Measurements from ENCODE around the gene EMC1. TPM values are rescaled to one million over a fixed set of nuclear protein-coding genes. Genes with fewer than 3 reads are reported as not detected.
"Not testable (repeated sequence)": the region's sequence is repeated elsewhere in the genome, so short reads cannot be mapped to it uniquely, and the experiment has no call there.

Gene EMC1
- total RNA-seq, 1 donor from 2014 or later: 63.9 TPM

DNA sequence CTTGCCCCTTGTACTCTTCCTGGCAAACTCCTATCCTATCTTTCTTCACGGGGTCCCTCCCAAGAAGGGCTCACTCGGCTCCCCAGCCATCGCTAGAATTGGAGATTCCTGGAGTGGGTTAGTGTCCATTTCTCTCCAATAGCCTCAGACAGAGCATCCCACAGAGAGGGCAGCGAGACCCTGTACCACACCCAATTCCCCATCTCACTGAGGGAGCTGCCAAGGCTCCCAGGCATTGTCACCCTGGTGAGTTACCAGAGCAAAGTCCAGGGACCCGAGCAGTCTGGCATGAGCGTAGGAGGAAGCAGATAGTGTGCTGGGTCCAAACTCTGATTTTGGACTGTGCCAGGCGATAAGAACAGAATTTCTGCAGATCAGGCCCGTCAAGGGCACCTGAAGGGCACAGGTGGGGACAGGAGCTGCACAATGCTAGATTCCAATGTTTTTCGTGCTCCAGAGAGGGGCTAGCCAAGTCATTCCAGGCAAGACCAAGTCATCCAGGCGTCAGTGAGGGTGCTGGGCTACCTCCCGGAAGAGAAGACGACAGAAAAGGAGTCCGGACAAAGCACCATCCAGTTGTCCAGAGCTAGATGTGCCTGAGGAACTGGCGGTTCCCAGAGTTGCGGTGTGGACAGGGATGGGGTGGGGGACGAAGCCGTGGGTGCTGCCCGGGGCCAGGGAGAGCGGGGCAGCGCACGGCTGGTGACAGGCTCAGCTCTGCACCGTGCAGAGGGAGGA, 22.0 kb upstream of the EMC1 start:
- Mint-ChIP-seq H3K9me3 (peaks cover 3% of the 10 kb centered on the region), H3K36me3 (ENCODE audit: low read depth) (peaks cover 3% of the 10 kb centered on the region), H3K27me3 (ENCODE audit: insufficient read depth) (peaks cover 12% of the 10 kb centered on the region), H3K4me3 (no peak overlapping the region), H3K4me1 (ENCODE audit: low read depth) (no peaks in the 10 kb centered on the region), H3K27ac (no peak overlapping the region)
- intact Hi-C loops (cut with micrococcal nuclease): no loop called here
- no peak for DNase-seq (ENCODE audit: low spot score)

DNA sequence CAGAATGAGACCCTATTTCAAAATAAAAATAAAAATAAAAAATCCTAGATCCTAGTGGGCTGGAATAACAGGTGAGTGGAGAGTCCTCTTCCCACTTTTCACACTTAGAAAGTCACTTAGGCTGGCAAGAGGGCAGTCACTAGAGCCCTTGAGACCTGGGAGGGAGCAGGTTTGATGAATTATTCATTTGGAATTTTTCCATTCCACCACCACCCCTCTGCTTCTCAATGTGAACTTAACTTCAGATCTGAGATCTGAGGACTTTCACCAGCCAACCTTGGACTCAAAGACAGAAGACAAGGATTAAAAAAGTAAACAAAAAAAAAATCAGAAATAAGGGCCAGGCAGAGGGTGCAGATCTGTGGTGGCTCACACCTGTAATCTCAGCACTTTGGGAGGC, 20.7 kb upstream of the EMC1 start:
- Mint-ChIP-seq H3K36me3 (ENCODE audit: low read depth) (peaks cover 3% of the 10 kb centered on the region), H3K4me1 (ENCODE audit: low read depth) (no peaks in the 10 kb centered on the region), H3K4me3 (no peak overlapping the region), H3K9me3 (peaks cover 3% of the 10 kb centered on the region), H3K27ac (no peak overlapping the region), H3K27me3 (ENCODE audit: insufficient read depth) (peaks cover 12% of the 10 kb centered on the region)
- intact Hi-C loops (cut with micrococcal nuclease): no loop called here
- no peak for DNase-seq (ENCODE audit: low spot score)

- DNase-seq (ENCODE audit: low spot score); intact Hi-C loops (cut with micrococcal nuclease); H3K36me3 Mint-ChIP-seq (ENCODE audit: low read depth); H3K4me1 Mint-ChIP-seq (ENCODE audit: low read depth); H3K9me3 Mint-ChIP-seq; H3K27ac Mint-ChIP-seq; H3K4me3 Mint-ChIP-seq: not testable (repeated sequence)
- H3K27me3 Mint-ChIP-seq (ENCODE audit: insufficient read depth): peaks cover 12% of the 10 kb centered on the region
Observed at GRCh38 chr1:19270343-19270730, 19.0 kb upstream of the EMC1 start.

GRCh38 chr1:19269427-19270342, 18.4 kb upstream of the EMC1 start:
- H3K4me1 Mint-ChIP-seq (ENCODE audit: low read depth): not testable (repeated sequence)

GRCh38 chr1:19268445-19268844, 17.1 kb upstream of the EMC1 start:
- DNase-seq (ENCODE audit: low spot score): no peak
- intact Hi-C loops (cut with micrococcal nuclease): no loop called here
- Mint-ChIP-seq H3K9me3 (no peaks in the 10 kb centered on the region), H3K27ac (no peak overlapping the region), H3K4me3 (no peak overlapping the region), H3K4me1 (ENCODE audit: low read depth) (no peaks in the 10 kb centered on the region), H3K36me3 (ENCODE audit: low read depth) (peaks cover 3% of the 10 kb centered on the region), H3K27me3 (ENCODE audit: insufficient read depth) (peaks cover 9% of the 10 kb centered on the region)

More at GRCh38 chr1:19269427-19270342, 18.4 kb upstream of the EMC1 start:
- peaks cover 10% of the 10 kb centered on the region for H3K27me3 Mint-ChIP-seq (ENCODE audit: insufficient read depth)
- DNase-seq (ENCODE audit: low spot score); H3K27ac Mint-ChIP-seq; H3K4me3 Mint-ChIP-seq; H3K36me3 Mint-ChIP-seq (ENCODE audit: low read depth); intact Hi-C loops (cut with micrococcal nuclease); H3K9me3 Mint-ChIP-seq: not testable (repeated sequence)

DNA sequence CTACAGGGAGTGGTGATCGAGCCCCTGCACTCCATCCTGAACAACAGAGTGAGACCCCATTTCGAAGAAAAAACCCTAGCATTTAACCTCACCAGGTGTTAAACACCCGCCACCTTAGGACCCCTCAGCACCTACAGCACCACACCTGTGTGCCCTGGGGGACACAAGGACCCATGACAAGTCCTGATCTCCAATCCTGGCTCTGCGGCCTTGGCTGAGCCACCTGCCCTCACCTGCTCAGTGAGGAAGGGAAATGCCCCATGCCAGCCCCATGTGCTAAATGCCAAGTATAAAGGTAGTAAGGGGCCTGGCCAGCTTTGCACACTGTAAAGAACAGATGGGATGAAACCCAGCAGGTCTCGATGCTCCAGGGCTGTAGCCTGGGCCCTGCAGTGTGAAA, 11.4 kb upstream of the EMC1 start:
- no peak overlapping the region for H3K4me3 Mint-ChIP-seq
- no peak overlapping the region for H3K27ac Mint-ChIP-seq
- no peak for DNase-seq (ENCODE audit: low spot score)
- H3K36me3 Mint-ChIP-seq (ENCODE audit: low read depth): peaks cover 4% of the 10 kb centered on the region
- no peaks in the 10 kb centered on the region for H3K4me1 Mint-ChIP-seq (ENCODE audit: low read depth)
- no peaks in the 10 kb centered on the region for H3K9me3 Mint-ChIP-seq
- no peaks in the 10 kb centered on the region for H3K27me3 Mint-ChIP-seq (ENCODE audit: insufficient read depth)
- intact Hi-C loops (cut with micrococcal nuclease): no loop called here

DNA sequence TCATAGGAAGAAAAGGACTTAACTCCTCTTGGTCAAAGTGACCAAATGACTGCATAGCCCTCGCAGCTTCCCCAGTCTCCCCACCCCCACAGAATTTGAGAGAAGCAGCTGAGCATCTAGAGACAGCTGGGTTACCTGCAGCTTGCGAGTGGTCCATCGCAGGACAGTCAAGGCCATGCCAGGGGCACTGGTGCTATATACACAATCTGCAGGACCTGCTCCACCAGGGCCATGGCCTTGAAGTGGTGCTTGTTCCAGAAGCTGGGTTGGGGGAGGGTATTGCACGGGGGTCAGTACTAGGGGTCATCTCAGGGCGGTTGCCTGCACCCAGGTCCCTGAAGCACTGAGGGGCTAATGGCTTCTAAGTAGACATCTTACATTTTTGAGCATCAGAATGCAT, 10.7 kb upstream of the EMC1 start:
- Mint-ChIP-seq H3K4me3 (no peak overlapping the region), H3K27ac (no peak overlapping the region), H3K27me3 (ENCODE audit: insufficient read depth) (no peaks in the 10 kb centered on the region), H3K9me3 (no peaks in the 10 kb centered on the region), H3K36me3 (ENCODE audit: low read depth) (peaks cover 10% of the 10 kb centered on the region), H3K4me1 (ENCODE audit: low read depth) (peaks cover 5% of the 10 kb centered on the region)
- intact Hi-C loops (cut with micrococcal nuclease): no loop called here
- DNase-seq (ENCODE audit: low spot score): no peak

GRCh38 chr1:19260211-19261138, 9.2 kb upstream of the EMC1 start:
- DNase-seq (ENCODE audit: low spot score): no peak
- peaks cover 12% of the 10 kb centered on the region for H3K36me3 Mint-ChIP-seq (ENCODE audit: low read depth)
- intact Hi-C loops (cut with micrococcal nuclease): no loop called here
- H3K27me3 Mint-ChIP-seq (ENCODE audit: insufficient read depth): no peaks in the 10 kb centered on the region
- no peaks in the 10 kb centered on the region for H3K9me3 Mint-ChIP-seq
- H3K4me3 Mint-ChIP-seq: no peak overlapping the region
- peaks cover 10% of the 10 kb centered on the region for H3K4me1 Mint-ChIP-seq (ENCODE audit: low read depth)
- H3K27ac Mint-ChIP-seq: no peak overlapping the region

GRCh38 chr1:19258353-19258752, 7.0 kb upstream of the EMC1 start:
- H3K4me3 Mint-ChIP-seq: no peak overlapping the region
- H3K27me3 Mint-ChIP-seq (ENCODE audit: insufficient read depth): no peaks in the 10 kb centered on the region
- no peaks in the 10 kb centered on the region for H3K9me3 Mint-ChIP-seq
- H3K36me3 Mint-ChIP-seq (ENCODE audit: low read depth): peaks cover 18% of the 10 kb centered on the region
- intact Hi-C loops (cut with micrococcal nuclease): loop anchor here (10.0 kb wide), 1 partner anchor 626 kb away; the partner anchor contains the start of gene OTUD3
- H3K4me1 Mint-ChIP-seq (ENCODE audit: low read depth): peaks cover 15% of the 10 kb centered on the region
- no peak overlapping the region for H3K27ac Mint-ChIP-seq
- no peak for DNase-seq (ENCODE audit: low spot score)

DNA sequence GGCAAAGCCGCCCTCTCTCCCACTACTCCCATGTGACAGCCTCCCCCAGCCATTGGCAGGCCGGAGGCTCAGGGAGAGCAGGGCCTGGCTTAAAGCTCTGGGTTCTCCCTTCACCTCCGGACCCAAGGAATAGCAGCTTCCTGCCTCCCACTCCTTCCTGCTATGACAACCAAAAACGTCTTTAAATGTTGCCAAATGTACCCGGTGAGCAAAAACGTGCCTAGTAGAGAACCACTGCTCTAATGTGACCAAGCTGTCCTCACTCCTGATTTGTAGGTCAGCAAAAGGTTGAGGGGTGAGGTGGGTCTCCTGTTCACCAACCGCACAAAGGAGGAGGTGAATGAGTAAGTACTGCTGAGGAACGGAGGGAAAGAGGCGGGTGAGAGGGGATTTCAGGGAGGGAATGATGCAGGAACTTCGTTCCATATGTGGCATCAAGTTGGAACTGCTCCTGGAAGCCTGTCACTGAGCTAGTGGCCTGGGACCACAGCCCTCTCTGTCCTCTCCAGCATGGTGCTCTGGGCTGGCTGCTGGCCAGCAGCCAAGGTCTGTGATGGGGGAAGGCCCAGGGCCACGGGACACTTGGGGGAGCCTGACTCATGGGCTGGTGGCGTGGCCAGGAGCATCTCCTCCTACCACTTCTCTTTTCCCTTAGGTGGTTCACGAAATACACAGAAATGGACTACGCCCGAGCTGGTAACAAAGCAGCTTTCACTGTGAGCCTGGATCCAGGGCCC, 6.0 kb upstream of the EMC1 start:
- peak overlapping the region; percentile 86 for H3K27ac Mint-ChIP-seq
- no peaks in the 10 kb centered on the region for H3K9me3 Mint-ChIP-seq
- H3K27me3 Mint-ChIP-seq (ENCODE audit: insufficient read depth): no peaks in the 10 kb centered on the region
- H3K4me3 Mint-ChIP-seq: peak overlapping the region; percentile 49
- intact Hi-C loops (cut with micrococcal nuclease): loop anchor here (10.0 kb wide), 1 partner anchor 627 kb away; the partner anchor contains the start of gene OTUD3
- peaks cover 22% of the 10 kb centered on the region for H3K4me1 Mint-ChIP-seq (ENCODE audit: low read depth)
- peaks cover 23% of the 10 kb centered on the region for H3K36me3 Mint-ChIP-seq (ENCODE audit: low read depth)
- DNase-seq (ENCODE audit: low spot score): no peak

DNA sequence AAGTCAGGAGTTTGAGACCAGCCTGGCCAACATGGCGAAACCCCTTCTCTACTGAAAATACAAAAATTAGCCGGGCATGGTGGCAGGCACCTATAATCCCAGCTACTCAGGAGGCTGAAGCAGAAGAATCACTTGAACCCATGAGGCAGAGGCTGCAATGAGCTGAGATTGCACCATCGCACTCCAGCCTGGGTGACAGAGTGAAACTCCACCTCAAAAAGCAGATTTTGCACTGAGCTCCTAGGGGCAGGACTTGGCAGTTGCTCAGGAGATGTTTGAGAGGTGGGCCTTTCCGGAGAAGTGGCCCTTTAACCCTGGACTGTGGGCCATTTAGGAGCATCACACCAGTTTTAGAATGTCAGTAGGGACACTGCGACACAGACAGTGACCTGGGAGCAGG, 5.0 kb upstream of the EMC1 start:
- intact Hi-C loops (cut with micrococcal nuclease): loop anchor here (10.0 kb wide), 1 partner anchor 628 kb away; the partner anchor contains the start of gene OTUD3
- not testable (repeated sequence) for H3K4me3 Mint-ChIP-seq; H3K9me3 Mint-ChIP-seq; DNase-seq (ENCODE audit: low spot score); H3K27me3 Mint-ChIP-seq (ENCODE audit: insufficient read depth)
- H3K27ac Mint-ChIP-seq: peak overlapping the region; percentile 86
- H3K4me1 Mint-ChIP-seq (ENCODE audit: low read depth): peaks cover 22% of the 10 kb centered on the region
- peaks cover 24% of the 10 kb centered on the region for H3K36me3 Mint-ChIP-seq (ENCODE audit: low read depth)

GRCh38 chr1:19255288-19255687, 4.0 kb upstream of the EMC1 start:
- intact Hi-C loops (cut with micrococcal nuclease): loop anchor here (10.0 kb wide), 1 partner anchor 630 kb away; the partner anchor contains the start of gene OTUD3
- peaks cover 28% of the 10 kb centered on the region for H3K4me1 Mint-ChIP-seq (ENCODE audit: low read depth)
- no peaks in the 10 kb centered on the region for H3K9me3 Mint-ChIP-seq
- DNase-seq (ENCODE audit: low spot score): no peak
- peaks cover 30% of the 10 kb centered on the region for H3K36me3 Mint-ChIP-seq (ENCODE audit: low read depth)
- H3K4me3 Mint-ChIP-seq: no peak overlapping the region
- H3K27ac Mint-ChIP-seq: no peak overlapping the region
- no peaks in the 10 kb centered on the region for H3K27me3 Mint-ChIP-seq (ENCODE audit: insufficient read depth)

All from activated T-helper 1 cell treated with anti-CD3 and anti-CD28 coated beads, Interleukin-12 subunit alpha, Interleukin-12 subunit beta, Interleukin-2, Interleukin-4 antibody, amounts not matched to agents 30 ng/mL and 10 ng/mL and 1 ng/mL, durations not matched to agents 14 hours and 24 hours and 36 hours (primary cell).